SIG-M5 treated with dmso at 0.1 percent for 504 hours (cell line): Measurements from ENCODE around the gene HS3ST4.
"Not testable (repeated sequence)": the region's sequence is repeated elsewhere in the genome, so short reads cannot be mapped to it uniquely, and the experiment has no call there.

Experiments used
- DNase-seq: peaks from one replicate; lab custom pipeline; 2025; ENCODE audit not compliant: unreplicated experiment; lab: John Stamatoyannopoulos, UW

Gene HS3ST4

GRCh38 chr16:25730396-25730795 lies 38.6 kb downstream of the HS3ST4 start:
- DNase-seq = no peak

- no peak for DNase-seq
These were observed 42.9 kb downstream of the HS3ST4 start for GRCh38 chr16:25734430-25735385.

GRCh38 chr16:25735645-25736044 lies 43.9 kb downstream of the HS3ST4 start:
- no peak for DNase-seq

DNA sequence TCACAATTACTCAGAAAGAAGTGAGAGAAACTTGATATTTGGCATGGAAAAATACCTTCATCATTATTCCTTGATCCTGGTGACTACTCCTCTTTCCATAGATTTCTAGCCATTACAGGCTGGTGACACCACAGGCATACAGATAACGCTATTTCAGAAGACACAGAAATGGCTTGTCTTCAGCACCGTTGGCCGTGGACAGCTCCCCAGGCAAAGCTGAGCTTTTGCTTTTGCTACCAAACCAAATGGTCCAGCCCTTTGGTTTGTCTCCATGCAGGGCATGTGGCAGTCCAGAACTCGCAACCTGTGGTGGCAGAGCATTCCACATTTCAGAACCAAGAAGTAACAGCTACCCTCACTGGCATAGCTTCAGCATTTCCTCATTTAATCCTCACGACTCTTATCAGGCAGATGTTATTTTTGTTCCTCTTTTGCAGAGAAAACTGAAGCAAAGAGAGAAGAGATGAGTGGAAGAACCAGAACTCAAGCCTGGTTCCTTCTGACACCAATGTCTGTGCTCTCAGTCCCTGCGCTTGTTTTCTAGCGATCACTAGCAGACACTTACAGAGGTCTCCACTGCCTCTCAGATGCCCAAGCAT lies 55.5 kb downstream of the HS3ST4 start:
- no peak for DNase-seq

GRCh38 chr16:25748092-25748654 lies 56.4 kb downstream of the HS3ST4 start:
- DNase-seq = no peak

- DNase-seq = no peak
These were observed 58.9 kb downstream of the HS3ST4 start for GRCh38 chr16:25750488-25751216.

- no peak for DNase-seq
These were observed 59.6 kb downstream of the HS3ST4 start for GRCh38 chr16:25751230-25751835.

DNA sequence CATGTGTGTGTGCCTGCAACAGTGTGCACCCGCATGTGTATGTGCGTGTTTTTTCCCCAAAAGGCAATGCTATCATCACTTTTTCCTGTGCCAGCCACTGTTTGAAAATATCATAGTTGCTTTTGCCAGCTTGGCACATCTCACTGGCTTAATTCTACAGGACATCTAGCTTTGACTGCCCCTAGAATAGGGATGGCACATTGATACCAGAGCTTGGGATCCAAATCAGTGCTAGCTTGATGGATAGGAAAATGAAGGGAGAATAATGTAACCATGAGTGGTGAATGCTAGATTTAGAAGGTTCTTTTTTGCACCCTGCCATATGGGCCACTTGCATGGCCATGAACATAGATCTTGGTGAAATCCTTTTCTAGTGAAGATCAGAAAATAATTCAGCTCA lies 72.7 kb downstream of the HS3ST4 start:
- no peak for DNase-seq

DNA sequence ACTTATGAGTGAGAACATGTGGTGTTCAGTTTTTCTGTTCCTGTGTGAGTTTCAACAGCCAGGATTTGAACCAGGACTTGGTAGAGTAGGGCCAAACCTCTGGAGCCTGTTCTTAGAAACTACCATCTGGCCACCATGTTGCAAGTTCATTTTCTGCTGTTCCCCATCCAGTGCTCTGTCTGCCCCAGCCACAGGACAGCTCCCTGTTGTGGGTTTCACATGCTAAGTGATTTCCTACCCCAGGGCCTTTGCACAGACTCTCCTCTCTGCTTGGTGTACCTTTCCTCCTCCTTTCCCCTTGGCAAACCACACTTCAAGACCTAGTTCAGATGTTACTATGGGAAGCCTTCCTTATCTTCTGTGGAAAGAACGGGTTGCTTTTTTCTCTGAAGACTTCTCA lies 79.5 kb downstream of the HS3ST4 start:
- DNase-seq = no peak

- DNase-seq = no peak
These were observed 80.2 kb downstream of the HS3ST4 start for GRCh38 chr16:25771812-25772568.

DNA sequence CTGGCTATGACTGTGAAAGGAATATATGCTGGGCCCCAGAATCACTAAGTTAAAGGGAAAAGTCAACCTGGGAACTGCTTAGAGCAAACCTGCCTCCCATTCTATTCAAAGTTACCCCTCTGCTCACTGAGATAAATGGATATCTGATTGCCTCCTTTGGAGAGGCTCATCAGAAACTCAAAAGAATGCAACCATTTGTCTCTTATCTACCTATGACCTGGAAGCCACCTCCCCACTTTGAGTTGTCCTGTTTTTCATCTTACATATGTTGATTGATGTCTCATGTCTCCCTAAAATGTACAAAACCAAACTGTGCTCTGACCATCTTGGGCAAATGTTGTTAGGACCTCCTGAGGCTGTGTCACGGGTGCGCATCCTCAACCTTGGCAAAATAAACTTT lies 84.5 kb downstream of the HS3ST4 start:
- not testable (repeated sequence) for DNase-seq

DNA sequence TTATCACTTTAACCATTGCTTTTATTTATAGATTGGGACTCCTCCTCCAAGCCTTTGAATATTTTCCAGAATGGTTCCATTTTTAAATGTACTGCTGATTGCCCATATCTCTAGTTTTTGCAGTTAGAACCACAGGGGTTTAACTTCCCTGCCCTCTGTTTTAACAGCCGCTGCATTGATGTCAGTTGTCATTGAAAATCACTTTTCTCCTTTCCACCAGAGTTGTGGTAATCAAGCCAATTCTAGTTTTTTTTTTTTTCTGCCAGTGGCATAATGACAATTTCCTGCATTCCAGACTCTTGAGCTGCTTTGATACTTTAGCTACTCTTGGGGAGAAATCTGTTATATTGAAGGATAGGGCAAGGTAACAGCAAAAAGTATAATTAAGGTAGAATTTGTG lies 91.5 kb downstream of the HS3ST4 start:
- DNase-seq = no peak

- no peak for DNase-seq
These were observed 93.6 kb downstream of the HS3ST4 start for GRCh38 chr16:25785361-25785760.

- no peak for DNase-seq
These were observed 95.0 kb downstream of the HS3ST4 start for GRCh38 chr16:25786748-25787147.

DNA sequence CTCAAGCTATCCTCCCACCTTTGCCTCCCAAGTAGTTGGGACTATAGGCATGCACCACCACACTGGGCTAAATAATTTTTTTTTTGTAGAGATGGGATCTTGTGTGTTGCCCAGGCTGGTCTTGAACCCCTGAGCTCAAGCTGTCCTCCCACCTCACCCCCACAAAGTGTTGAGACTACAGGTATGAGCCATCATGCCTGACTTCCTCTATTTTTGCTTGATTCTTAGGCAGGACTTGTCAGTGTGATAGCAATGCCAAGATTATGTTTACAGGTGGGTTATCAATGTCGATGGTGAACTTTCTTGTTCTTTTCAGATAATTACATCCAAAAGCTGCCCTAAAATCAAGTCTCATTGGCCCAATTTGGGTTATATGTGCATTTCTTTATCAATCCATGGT lies 96.9 kb downstream of the HS3ST4 start:
- no peak for DNase-seq

GRCh38 chr16:25796239-25796638 lies 104.5 kb downstream of the HS3ST4 start:
- no peak for DNase-seq

GRCh38 chr16:25798065-25798464 lies 106.3 kb downstream of the HS3ST4 start:
- no peak for DNase-seq

GRCh38 chr16:25799816-25800215 lies 108.1 kb downstream of the HS3ST4 start:
- DNase-seq = no peak

DNA sequence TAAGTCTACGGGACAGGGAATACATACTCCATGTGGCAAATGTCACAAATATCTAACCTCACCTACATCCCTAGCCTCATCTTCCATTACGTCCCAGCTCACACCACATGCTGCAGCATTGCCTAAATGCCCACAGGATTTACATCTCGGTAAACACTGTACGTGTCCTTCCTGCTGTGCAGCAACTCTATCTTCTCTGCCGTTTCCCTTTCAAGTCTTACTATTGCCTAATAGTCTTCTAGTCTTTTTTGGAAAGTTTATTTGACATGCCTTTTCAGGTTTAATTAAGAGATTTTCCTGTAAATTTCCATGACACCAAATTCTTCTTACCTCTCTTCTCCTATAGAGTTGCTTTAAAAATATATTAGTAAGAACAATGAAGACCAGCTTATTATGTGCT lies 120.5 kb downstream of the HS3ST4 start:
- no peak for DNase-seq

DNA sequence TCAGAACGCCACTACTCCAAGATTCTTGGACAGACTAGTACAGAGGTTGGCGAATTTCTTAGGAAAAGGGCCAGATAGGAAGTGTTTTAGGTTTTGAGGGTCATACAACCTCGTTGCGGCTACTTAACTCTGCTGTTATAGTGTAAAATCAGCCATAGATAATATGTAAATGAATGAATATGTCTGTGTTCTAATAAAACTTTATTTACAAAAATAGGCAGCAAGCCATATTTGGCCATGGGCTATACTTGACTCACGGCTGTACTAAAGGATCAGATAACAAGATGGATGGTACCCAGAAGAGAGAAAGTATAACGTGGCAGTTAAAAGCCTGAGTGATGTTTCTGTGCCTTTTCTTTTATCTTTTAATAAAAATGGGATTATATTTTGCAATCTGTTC lies 125.5 kb downstream of the HS3ST4 start:
- DNase-seq = no peak
